Left ventricle myocardium inferior (tissue), 1 donor: ENCODE results near the gene PIAS2. TPM values are rescaled to one million over a fixed set of nuclear protein-coding genes. Genes with fewer than 3 reads are reported as not detected.

Experiments
- DNase-seq: peaks from one replicate; pipeline ENCODE4 v3.0.0-alpha.2; 2020
- H3K27ac ChIP-seq: fragments of 200-600 bp; replicated peaks from 2 replicates; pipeline ENCODE4 v1.8.0; 2021
- H3K27me3 ChIP-seq: fragments of 200-600 bp; 2 replicates; pipeline ENCODE4 v1.8.0; 2021; ENCODE audit warnings: low read depth
- H3K36me3 ChIP-seq: fragments of 200-600 bp; 2 replicates; pipeline ENCODE4 v1.8.0; 2021
- H3K4me1 ChIP-seq: fragments of 200-600 bp; 2 replicates; pipeline ENCODE4 v1.8.0; 2021
- H3K4me3 ChIP-seq: fragments of 200-600 bp; 2 replicates; pipeline ENCODE4 v1.8.0; 2021; ENCODE audit warnings: mild to moderate bottlenecking, moderate library complexity
- H3K9me3 ChIP-seq: fragments of 200-600 bp; replicated peaks from 2 replicates; pipeline ENCODE4 v1.8.0; 2021
- intact Hi-C: fragments of 100-400 bp; cut with micrococcal nuclease; formaldehyde crosslinking; loops from one replicate; pipeline ENCODE4 v1.11.0; 2022
- total RNA-seq: library from RNA; stranded (reverse); fragmentation: NEBNext Ultra II Directional; extraction: Animal tissue kit (Norgen Biotek cat#: 25700); gene quantifications from one replicate; pipeline ENCODE4 v1.2.1, GENCODE V29; 2021
- TF ChIP-seq, protein P1 (sequence below): fragments of 200-600 bp; IDR thresholded peaks from 2 replicates; pipeline ENCODE4 v1.8.0; 2021; ENCODE audit warnings: antibody characterized with exemption, mild to moderate bottlenecking, borderline replicate concordance
- donor health status: DM: no; HTN: yes; CAD: no; lungs with severe emphysema.

Gene PIAS2
- total RNA-seq, 1 donor from 2014 or later = 33.2 TPM

DNA sequence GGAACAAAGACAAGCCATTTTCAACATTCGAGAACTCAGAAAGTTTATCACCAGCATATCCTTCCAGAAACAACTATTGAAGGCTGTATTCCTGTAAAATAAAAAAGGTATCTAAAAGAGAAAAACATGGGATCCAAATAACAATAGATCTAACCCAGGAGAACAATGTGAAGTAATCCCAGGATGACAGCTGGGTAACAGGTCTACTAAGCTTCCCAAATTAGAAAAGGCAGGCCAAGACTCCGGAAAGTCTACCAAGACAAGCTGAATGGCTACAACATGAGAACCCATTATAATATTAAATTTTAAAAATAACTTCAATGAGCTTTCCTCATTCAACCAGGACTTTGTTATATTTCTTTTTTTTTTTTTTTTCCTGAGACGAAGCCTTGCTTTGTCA lies 6.5 kb downstream of the PIAS2 start:
- no peaks in the 10 kb centered on the region for H3K36me3 ChIP-seq
- no peak for DNase-seq
- TF ChIP-seq, protein P1, sequence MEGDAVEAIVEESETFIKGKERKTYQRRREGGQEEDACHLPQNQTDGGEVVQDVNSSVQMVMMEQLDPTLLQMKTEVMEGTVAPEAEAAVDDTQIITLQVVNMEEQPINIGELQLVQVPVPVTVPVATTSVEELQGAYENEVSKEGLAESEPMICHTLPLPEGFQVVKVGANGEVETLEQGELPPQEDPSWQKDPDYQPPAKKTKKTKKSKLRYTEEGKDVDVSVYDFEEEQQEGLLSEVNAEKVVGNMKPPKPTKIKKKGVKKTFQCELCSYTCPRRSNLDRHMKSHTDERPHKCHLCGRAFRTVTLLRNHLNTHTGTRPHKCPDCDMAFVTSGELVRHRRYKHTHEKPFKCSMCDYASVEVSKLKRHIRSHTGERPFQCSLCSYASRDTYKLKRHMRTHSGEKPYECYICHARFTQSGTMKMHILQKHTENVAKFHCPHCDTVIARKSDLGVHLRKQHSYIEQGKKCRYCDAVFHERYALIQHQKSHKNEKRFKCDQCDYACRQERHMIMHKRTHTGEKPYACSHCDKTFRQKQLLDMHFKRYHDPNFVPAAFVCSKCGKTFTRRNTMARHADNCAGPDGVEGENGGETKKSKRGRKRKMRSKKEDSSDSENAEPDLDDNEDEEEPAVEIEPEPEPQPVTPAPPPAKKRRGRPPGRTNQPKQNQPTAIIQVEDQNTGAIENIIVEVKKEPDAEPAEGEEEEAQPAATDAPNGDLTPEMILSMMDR = no peak
- peaks cover 32% of the 10 kb centered on the region for H3K4me1 ChIP-seq
- H3K9me3 ChIP-seq = peaks cover 6% of the 10 kb centered on the region
- no peak overlapping the region for H3K27ac ChIP-seq
- H3K4me3 ChIP-seq = no peak overlapping the region
- intact Hi-C loops = no loop called here
- H3K27me3 ChIP-seq = no peaks in the 10 kb centered on the region

GRCh38 chr18:46909497-46909896 lies 7.8 kb downstream of the PIAS2 start:
- intact Hi-C loops = no loop called here
- Histone ChIP-seq H3K4me3 (no peak overlapping the region), H3K27me3 (no peaks in the 10 kb centered on the region), H3K27ac (no peak overlapping the region), H3K4me1 (peaks cover 18% of the 10 kb centered on the region), H3K36me3 (no peaks in the 10 kb centered on the region), H3K9me3 (peaks cover 14% of the 10 kb centered on the region)
- TF ChIP-seq, protein P1 = no peak
- no peak for DNase-seq

DNA sequence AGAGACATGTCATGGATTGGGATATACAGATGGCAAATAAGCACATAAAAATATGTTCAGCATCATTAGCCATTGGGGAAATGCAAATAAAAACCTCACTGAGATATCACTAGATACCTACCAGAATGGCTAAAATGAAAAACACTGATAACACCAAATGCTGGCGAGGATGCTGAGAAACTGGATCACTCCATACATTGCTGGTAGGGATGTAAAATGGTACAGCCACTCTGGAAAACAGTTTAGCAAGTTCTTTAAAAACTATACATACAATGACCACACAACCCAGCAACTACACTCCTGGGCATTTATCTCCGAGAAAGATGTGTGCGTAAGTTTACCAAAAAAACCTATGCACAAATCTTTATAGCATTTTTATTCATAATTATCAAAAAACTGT lies 13.9 kb downstream of the PIAS2 start:
- TF ChIP-seq, protein P1 = no peak
- H3K9me3 ChIP-seq = peaks cover 14% of the 10 kb centered on the region

DNA sequence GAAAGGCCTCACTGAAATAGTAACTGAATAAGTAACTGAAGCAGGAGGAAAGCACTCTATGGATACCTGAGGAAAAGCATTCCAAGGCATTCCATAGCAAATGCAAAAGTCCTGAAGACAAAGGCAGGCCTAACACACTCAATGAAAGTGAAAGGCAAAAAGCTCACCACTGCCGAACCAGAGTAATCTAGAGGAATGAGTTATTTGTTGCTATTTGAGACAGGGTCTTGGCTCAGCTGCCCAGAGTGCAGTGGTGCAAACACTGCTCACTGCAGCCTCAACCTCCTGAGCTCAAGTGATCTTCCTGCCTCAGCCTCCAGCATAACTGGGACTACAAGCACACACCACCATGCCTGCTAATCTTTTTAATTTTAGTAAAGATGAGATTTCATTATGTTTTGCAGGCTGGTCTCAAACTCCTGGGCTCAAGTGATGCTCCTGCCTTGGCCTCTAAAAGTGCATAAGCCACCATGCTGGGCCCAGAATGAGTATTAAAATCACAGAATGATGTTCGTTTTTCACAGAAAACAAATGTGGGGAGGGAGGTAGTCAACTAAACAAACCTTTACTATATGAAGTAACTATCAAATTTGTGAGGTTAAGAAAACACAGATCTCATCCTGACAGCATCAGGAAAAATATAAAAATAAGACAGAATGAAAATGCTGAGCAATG lies 17.9 kb downstream of the PIAS2 start:
- Histone ChIP-seq H3K36me3 (peaks cover 3% of the 10 kb centered on the region), H3K4me3 (no peak overlapping the region), H3K27me3 (no peaks in the 10 kb centered on the region), H3K27ac (no peak overlapping the region), H3K4me1 (peaks cover 18% of the 10 kb centered on the region), H3K9me3 (no peaks in the 10 kb centered on the region)
- DNase-seq = no peak
- TF ChIP-seq, protein P1 = no peak
- intact Hi-C loops = no loop called here

More for the DNA sequence above, 13.9 kb downstream of the PIAS2 start:
- Histone ChIP-seq H3K36me3 (peaks cover 3% of the 10 kb centered on the region), H3K27ac (no peak overlapping the region), H3K4me1 (no peaks in the 10 kb centered on the region), H3K4me3 (no peak overlapping the region), H3K27me3 (no peaks in the 10 kb centered on the region)
- no peak for DNase-seq
- intact Hi-C loops = no loop called here

DNA sequence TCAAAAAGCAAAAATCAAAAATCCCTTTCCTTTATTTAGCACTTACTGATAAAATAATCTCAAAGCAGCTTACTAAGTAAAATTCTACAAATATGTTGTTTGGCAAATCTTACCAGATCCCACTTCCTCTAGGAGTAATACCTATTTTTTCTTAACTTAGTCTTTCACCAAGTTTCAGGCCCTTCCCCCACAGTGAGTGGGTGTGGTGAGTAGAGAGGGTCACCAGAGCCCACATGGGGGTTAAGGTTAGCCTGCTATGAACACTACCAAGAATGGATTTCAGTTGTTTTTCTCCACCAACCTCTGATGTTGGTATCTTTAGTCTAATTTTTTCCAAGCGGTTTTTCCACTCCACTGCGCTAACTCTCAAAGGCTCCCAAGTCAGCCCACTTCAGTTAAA lies 23.2 kb downstream of the PIAS2 start:
- TF ChIP-seq, protein P1 = no peak
- no peaks in the 10 kb centered on the region for H3K27me3 ChIP-seq
- peaks cover 29% of the 10 kb centered on the region for H3K4me1 ChIP-seq
- no peak overlapping the region for H3K27ac ChIP-seq
- H3K36me3 ChIP-seq = peaks cover 16% of the 10 kb centered on the region
- H3K4me3 ChIP-seq = no peak overlapping the region
- intact Hi-C loops = no loop called here
- H3K9me3 ChIP-seq = peaks cover 9% of the 10 kb centered on the region
- no peak for DNase-seq
